WERI-Rb-1 (cell line): Measurements from ENCODE around the gene TAS2R13.

Source experiments
- DNase-seq: peaks from one replicate; pipeline ENCODE4 v3.0.0-alpha.2; 2020
- H3K27ac ChIP-seq: fragments of 250-450 bp; sonication (Bioruptor Pico); 2 replicates; pipeline ENCODE4 v1.5.1; 2020; ENCODE audit warnings: mild to moderate bottlenecking, moderate library complexity
- H3K27me3 ChIP-seq: fragments of 250-450 bp; sonication (Bioruptor Pico); 2 replicates; pipeline ENCODE4 v1.5.1; 2021; ENCODE audit warnings: mild to moderate bottlenecking, low read depth, moderate library complexity; ENCODE audit not compliant: insufficient read depth, severe bottlenecking
- H3K36me3 ChIP-seq: fragments of 250-450 bp; sonication (Bioruptor Pico); 2 replicates; pipeline ENCODE4 v1.5.1; 2020; ENCODE audit warnings: mild to moderate bottlenecking, moderate library complexity
- H3K4me3 ChIP-seq: 2 replicates; pipeline ENCODE4 v1.5.1; 2011; ENCODE audit warnings: low read depth, mild to moderate bottlenecking, control low read depth, low read length
- H3K9me3 ChIP-seq: fragments of 250-450 bp; sonication (Bioruptor Pico); 2 replicates; pipeline ENCODE4 v1.5.1; 2021; ENCODE audit warnings: mild to moderate bottlenecking, moderate library complexity; ENCODE audit not compliant: severe bottlenecking
- TF ChIP-seq, protein P1 (sequence below): IDR thresholded peaks from 2 replicates; pipeline ENCODE4 v1.5.1; 2011; ENCODE audit warnings: low read depth, mild to moderate bottlenecking, control low read depth, inconsistent platforms, low read length

The TAS2R13 gene

DNA sequence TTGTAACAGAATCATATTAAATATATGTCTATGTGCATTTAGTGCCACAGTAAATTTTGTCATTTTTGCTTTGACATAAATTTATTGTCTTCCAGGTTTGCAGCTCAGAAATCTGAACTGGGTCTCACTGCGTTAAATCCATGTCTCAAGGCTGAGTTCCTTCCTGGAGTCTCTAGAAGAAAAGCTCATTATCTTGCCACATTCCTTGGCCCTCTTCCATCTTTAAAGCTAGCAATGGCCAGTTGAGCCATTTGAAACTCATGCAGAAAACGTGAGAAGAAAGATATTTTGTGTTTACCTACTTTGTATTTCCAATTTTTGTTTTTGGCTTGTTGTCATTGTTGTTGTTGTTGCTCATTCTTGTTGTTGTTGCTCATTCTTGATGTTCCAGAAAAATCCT is 36.0 kb downstream of the TAS2R13 start:
- TF ChIP-seq, protein P1, sequence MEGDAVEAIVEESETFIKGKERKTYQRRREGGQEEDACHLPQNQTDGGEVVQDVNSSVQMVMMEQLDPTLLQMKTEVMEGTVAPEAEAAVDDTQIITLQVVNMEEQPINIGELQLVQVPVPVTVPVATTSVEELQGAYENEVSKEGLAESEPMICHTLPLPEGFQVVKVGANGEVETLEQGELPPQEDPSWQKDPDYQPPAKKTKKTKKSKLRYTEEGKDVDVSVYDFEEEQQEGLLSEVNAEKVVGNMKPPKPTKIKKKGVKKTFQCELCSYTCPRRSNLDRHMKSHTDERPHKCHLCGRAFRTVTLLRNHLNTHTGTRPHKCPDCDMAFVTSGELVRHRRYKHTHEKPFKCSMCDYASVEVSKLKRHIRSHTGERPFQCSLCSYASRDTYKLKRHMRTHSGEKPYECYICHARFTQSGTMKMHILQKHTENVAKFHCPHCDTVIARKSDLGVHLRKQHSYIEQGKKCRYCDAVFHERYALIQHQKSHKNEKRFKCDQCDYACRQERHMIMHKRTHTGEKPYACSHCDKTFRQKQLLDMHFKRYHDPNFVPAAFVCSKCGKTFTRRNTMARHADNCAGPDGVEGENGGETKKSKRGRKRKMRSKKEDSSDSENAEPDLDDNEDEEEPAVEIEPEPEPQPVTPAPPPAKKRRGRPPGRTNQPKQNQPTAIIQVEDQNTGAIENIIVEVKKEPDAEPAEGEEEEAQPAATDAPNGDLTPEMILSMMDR: no peak
- no peak overlapping the region for H3K27ac ChIP-seq
- DNase-seq: no peak

DNA sequence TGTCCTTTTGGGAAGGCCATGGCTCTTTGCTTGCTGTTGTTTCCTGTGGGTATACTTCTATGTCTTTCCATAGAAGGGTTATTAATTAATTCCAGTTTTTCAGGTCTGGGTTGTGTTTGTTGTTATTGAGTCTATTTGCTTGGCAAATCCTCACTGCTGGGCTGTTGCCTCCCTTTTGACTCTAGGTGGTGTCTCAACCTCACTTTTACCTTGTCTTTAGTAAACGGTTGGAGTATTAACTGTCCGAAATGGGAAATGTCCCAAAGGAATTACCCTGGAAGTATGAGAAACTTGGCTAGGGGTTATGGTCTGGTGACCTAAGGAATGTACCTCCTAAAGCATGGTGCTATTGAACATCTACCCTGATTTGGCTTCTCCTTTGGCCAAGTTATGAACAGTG is 42.0 kb downstream of the TAS2R13 start:
- no peaks in the 10 kb centered on the region for H3K9me3 ChIP-seq
- TF ChIP-seq, protein P1: no peak
- H3K27ac ChIP-seq: no peak overlapping the region
- H3K4me3 ChIP-seq: no peak overlapping the region
- DNase-seq: no peak
- no peaks in the 10 kb centered on the region for H3K36me3 ChIP-seq
- H3K27me3 ChIP-seq: no peaks in the 10 kb centered on the region

More for the DNA sequence above, 36.0 kb downstream of the TAS2R13 start:
- Histone ChIP-seq H3K36me3 (no peaks in the 10 kb centered on the region), H3K9me3 (no peaks in the 10 kb centered on the region), H3K4me3 (no peak overlapping the region), H3K27me3 (no peaks in the 10 kb centered on the region)

DNA sequence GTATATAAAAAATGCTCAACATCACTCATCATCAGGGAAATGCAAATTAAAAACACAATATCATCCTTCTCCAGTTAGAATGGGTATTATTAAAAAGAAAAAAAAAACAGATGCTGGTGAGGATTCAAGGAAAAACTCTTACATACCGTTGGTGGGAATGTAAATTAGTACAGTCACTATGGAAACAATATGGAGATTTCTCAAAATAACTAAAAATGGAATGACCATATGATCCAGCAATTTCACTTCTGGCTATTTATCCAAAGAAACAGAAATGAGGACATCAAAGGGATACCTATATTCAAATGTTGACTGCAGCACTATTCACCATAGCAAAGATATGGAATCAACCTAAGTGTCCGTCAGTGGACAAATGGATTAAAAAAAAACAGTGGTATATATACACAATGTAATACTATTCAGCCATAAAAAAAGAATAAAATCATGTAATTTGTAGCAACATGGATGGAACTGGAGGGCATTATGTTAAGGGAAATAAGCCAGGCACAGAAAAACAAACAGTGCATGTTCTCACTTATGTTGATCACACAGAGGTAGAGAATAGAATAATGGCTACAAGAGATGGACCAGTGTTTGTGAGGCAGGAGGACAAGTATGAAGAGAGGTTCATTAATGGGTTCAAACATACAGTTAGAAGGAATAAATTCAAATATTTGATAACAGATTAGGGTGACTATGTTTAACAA is 45.7 kb downstream of the TAS2R13 start:
- TF ChIP-seq, protein P1: no peak
- Histone ChIP-seq H3K27ac (no peak overlapping the region), H3K4me3 (no peak overlapping the region), H3K9me3 (no peaks in the 10 kb centered on the region), H3K27me3 (no peaks in the 10 kb centered on the region), H3K36me3 (no peaks in the 10 kb centered on the region)
- DNase-seq: no peak

DNA sequence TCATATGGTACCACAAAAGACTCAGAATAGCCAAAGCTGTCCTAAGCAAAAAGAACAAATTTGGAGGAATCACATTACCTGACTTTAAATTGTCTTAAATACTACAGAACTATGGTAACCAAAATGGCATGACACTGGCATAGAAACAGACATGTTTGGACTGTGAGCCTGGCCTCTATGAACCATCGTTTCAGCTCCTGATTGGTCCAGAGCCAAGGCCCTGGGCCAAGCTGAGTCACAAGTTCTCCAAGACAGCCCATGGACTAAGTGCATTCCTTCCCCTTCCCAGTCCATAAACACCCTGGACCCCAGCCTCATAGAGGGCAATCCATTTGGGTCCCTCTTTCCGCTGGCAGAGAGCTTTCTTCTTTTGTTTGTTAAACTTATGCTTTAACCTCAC is 48.0 kb downstream of the TAS2R13 start:
- TF ChIP-seq, protein P1: no peak
- no peak for DNase-seq
- Histone ChIP-seq H3K4me3 (no peak overlapping the region), H3K27ac (no peak overlapping the region), H3K27me3 (no peaks in the 10 kb centered on the region), H3K9me3 (peaks cover 5% of the 10 kb centered on the region), H3K36me3 (no peaks in the 10 kb centered on the region)
